BE2C (cell line): ENCODE data around the gene SOX8.

Source experiments
- DNase-seq: peaks from one replicate; pipeline ENCODE4 v3.0.0-alpha.2; 2020
- H3K27me3 ChIP-seq: fragments of 250-450 bp; sonication (Bioruptor Pico); 2 replicates; pipeline ENCODE4 v1.5.1; 2020; ENCODE audit warnings: mild to moderate bottlenecking
- H3K36me3 ChIP-seq: fragments of 250-450 bp; sonication (Bioruptor Pico); 2 replicates; pipeline ENCODE4 v1.5.1; 2020; ENCODE audit warnings: mild to moderate bottlenecking
- H3K4me1 ChIP-seq: fragments of 250-450 bp; sonication (Bioruptor Pico); 2 replicates; pipeline ENCODE4 v1.5.1; 2020
- H3K4me3 ChIP-seq: 2 replicates; pipeline ENCODE4 v1.5.1; 2011; ENCODE audit warnings: low read depth, low read length
- H3K9me3 ChIP-seq: fragments of 250-450 bp; sonication (Bioruptor Pico); 2 replicates; pipeline ENCODE4 v1.5.1; 2020
- TF ChIP-seq, protein P1 (sequence below): IDR thresholded peaks from 2 replicates; pipeline ENCODE4 v1.5.1; 2012; ENCODE audit warnings: mild to moderate bottlenecking, low read depth, low read length

Gene SOX8

DNA sequence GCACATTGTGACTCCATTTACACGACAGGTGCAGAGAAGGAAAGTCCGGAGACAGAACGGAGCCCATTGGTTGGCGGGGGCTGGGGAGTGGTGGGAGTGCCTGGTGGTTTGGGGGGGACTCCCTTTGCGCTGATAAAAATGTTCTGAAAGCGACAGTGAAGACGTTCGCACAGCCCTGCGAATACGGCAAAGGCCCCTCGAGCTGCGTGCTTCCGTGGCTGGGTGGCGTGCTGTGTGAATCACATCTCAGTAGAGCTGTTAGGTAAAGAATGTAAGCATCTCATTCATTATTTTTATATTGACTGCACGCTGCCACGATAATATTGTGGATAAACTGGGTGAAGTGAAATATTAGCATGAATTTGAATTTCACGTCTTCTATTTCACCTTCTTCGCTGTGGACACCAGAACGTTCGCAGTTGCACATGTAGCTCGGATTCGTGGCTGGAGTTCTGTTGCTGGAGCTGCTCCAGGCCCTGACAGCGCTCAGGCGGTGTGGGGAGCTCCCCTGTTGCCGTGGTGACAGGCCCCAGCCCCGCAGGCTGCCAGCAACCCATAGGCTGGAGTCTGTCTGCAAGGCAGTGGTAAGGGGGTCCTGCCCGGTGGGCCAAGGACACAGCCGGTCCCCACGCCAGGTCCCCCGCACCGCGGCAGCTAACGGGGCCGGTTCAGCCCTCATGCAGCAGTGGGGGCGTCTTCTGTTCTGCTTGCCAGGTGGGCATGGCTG lies 44.6 kb downstream of the SOX8 start:
- Histone ChIP-seq H3K9me3 (no peaks in the 10 kb centered on the region), H3K27me3 (peaks cover 42% of the 10 kb centered on the region), H3K36me3 (no peaks in the 10 kb centered on the region), H3K4me1 (peaks cover 5% of the 10 kb centered on the region), H3K4me3 (no peak overlapping the region)
- no peak for DNase-seq
- TF ChIP-seq, protein P1, sequence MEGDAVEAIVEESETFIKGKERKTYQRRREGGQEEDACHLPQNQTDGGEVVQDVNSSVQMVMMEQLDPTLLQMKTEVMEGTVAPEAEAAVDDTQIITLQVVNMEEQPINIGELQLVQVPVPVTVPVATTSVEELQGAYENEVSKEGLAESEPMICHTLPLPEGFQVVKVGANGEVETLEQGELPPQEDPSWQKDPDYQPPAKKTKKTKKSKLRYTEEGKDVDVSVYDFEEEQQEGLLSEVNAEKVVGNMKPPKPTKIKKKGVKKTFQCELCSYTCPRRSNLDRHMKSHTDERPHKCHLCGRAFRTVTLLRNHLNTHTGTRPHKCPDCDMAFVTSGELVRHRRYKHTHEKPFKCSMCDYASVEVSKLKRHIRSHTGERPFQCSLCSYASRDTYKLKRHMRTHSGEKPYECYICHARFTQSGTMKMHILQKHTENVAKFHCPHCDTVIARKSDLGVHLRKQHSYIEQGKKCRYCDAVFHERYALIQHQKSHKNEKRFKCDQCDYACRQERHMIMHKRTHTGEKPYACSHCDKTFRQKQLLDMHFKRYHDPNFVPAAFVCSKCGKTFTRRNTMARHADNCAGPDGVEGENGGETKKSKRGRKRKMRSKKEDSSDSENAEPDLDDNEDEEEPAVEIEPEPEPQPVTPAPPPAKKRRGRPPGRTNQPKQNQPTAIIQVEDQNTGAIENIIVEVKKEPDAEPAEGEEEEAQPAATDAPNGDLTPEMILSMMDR: no peak

- peaks cover 5% of the 10 kb centered on the region for H3K4me1 ChIP-seq
- TF ChIP-seq, protein P1: no peak
Observed at GRCh38 chr16:1026784-1027500, 45.4 kb downstream of the SOX8 start.

DNA sequence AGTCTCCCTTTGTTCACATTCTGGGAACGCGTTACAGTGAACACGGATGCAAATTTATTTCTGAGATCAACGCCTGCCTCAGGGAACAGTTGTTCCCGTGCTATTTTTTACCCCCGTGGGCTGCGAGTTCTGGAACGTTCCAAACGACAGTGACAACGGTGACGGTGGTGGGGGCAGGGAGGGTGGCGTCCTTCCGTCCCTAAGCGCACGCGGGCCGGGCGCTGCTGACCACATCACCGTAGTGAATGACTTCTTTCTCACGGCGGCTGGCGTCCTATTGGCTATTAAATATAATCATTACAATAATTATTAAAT lies 45.9 kb downstream of the SOX8 start:
- no peak for DNase-seq
- H3K36me3 ChIP-seq: no peaks in the 10 kb centered on the region
- peaks cover 30% of the 10 kb centered on the region for H3K27me3 ChIP-seq
- TF ChIP-seq, protein P1: no peak
- H3K9me3 ChIP-seq: no peaks in the 10 kb centered on the region
- no peak overlapping the region for H3K4me3 ChIP-seq
- peaks cover 5% of the 10 kb centered on the region for H3K4me1 ChIP-seq

More at GRCh38 chr16:1026784-1027500, 45.4 kb downstream of the SOX8 start:
- H3K4me3 ChIP-seq: no peak overlapping the region
- no peaks in the 10 kb centered on the region for H3K9me3 ChIP-seq
- H3K36me3 ChIP-seq: no peaks in the 10 kb centered on the region
- DNase-seq: no peak
- peaks cover 35% of the 10 kb centered on the region for H3K27me3 ChIP-seq

- peaks cover 5% of the 10 kb centered on the region for H3K4me1 ChIP-seq
- H3K4me3 ChIP-seq: no peak overlapping the region
- H3K27me3 ChIP-seq: peaks cover 27% of the 10 kb centered on the region
- TF ChIP-seq, protein P1: no peak
- no peak for DNase-seq
- no peaks in the 10 kb centered on the region for H3K36me3 ChIP-seq
- H3K9me3 ChIP-seq: no peaks in the 10 kb centered on the region
Observed at GRCh38 chr16:1028056-1028455, 46.5 kb downstream of the SOX8 start.

- Histone ChIP-seq H3K27me3 (peaks cover 22% of the 10 kb centered on the region), H3K4me3 (no peak overlapping the region), H3K36me3 (no peaks in the 10 kb centered on the region), H3K9me3 (no peaks in the 10 kb centered on the region), H3K4me1 (peaks cover 5% of the 10 kb centered on the region)
- DNase-seq: no peak
- TF ChIP-seq, protein P1: no peak
Observed at GRCh38 chr16:1028524-1029258, 47.1 kb downstream of the SOX8 start.

GRCh38 chr16:1029259-1029545 lies 47.6 kb downstream of the SOX8 start:
- H3K4me1 ChIP-seq: peaks cover 5% of the 10 kb centered on the region
- H3K36me3 ChIP-seq: no peaks in the 10 kb centered on the region
- TF ChIP-seq, protein P1: no peak
- H3K4me3 ChIP-seq: no peak overlapping the region
- DNase-seq: no peak
- H3K9me3 ChIP-seq: no peaks in the 10 kb centered on the region
- peaks cover 22% of the 10 kb centered on the region for H3K27me3 ChIP-seq
